HCT116 (cell line): ENCODE results near the gene STK35. TPM values are rescaled to one million over a fixed set of nuclear protein-coding genes. Genes with fewer than 3 reads are reported as not detected.

ENCODE experiments used
- ATAC-seq: fragments of 200-7000 bp; cut with Tn5 transposase; 2 replicates; pipeline ENCODE4 v1.9.1; 2020; ENCODE audit warnings: mild to moderate bottlenecking, moderate library complexity
- BruUV-seq: library from RNA; stranded (reverse); fragments of 400-500 nt; replicated peaks from 2 replicates; lab custom pipeline; 2021; lab: Mats Ljungman, UMichigan
- CTCF ChIA-PET: fragments of 300-600 bp; sonication (Branson Sonifier 250); formaldehyde crosslinking; loops from one replicate; lab custom pipeline; 2021; ENCODE audit warnings: antibody characterized with exemption; lab: Charles Lee
- POLR2A ChIA-PET: fragments of 300-600, 350-600 bp; sonication (Branson Sonifier 250); formaldehyde crosslinking; loops from one replicate; lab custom pipeline; 2021; ENCODE audit warnings: antibody characterized with exemption; lab: Charles Lee
- RAD21 ChIA-PET, 2 experiments: fragments of 300-600 bp; sonication (Branson Sonifier 250); formaldehyde crosslinking; loops; one replicate each; lab custom pipeline; 2023; ENCODE audit warnings: low total read pairs in 2 of 2; ENCODE audit not compliant: uncharacterized antibody in 2 of 2, unreplicated experiment in 2 of 2, low non-redundant PET in 1 of 2; lab: Charles Lee
- DNase-seq: peaks from one replicate; pipeline ENCODE4 v3.0.0-alpha.2; 2010; ENCODE audit warnings: low read depth, low spot score
- H2AFZ ChIP-seq: fragments of 200-600 bp; shearing (Covaris generic), sonication (generic); 2 replicates; pipeline ENCODE4 v1.6.1; 2017; ENCODE audit warnings: low read depth, mixed run types, mixed read lengths, antibody characterized with exemption, low read length; ENCODE audit not compliant: poor library complexity, severe bottlenecking
- H3K27ac ChIP-seq: 2 replicates; pipeline ENCODE4 v1.5.1; 2012; ENCODE audit warnings: low read depth, low read length
- H3K27me3 ChIP-seq: fragments of 200-600 bp; sonication (generic); 2 replicates; pipeline ENCODE4 v1.6.1; 2016; ENCODE audit warnings: mixed run types, low read length, mixed read lengths; ENCODE audit not compliant: insufficient read depth
- H3K36me3 ChIP-seq, 2 experiments: fragments of 200-500 bp in 1 of 2; fragments of 200-600 bp in 1 of 2; sonication (Bioruptor generic) in 1 of 2; sonication (generic) in 1 of 2; 2 replicates each; pipeline versions ENCODE4 v1.5.1 to v1.6.1; 2014 to 2016; ENCODE audit warnings: low read length in 2 of 2, inconsistent platforms in 1 of 2, mixed read lengths in 1 of 2, mixed run types in 1 of 2; ENCODE audit not compliant: insufficient read depth in 2 of 2, control insufficient read depth in 1 of 2
- H3K4me1 ChIP-seq, 2 experiments: fragments of 200-600 bp in 1 of 2; sonication (generic) in 1 of 2; 2 replicates each; pipeline versions ENCODE4 v1.5.1 to v1.6.1; 2012 to 2017; ENCODE audit warnings: low read length in 2 of 2, inconsistent platforms in 1 of 2, mild to moderate bottlenecking in 1 of 2, mixed read lengths in 1 of 2, mixed run types in 1 of 2, moderate library complexity in 1 of 2; ENCODE audit not compliant: insufficient read depth in 2 of 2, control insufficient read depth in 1 of 2
- H3K4me2 ChIP-seq: fragments of 200-600 bp; sonication (generic); 2 replicates; pipeline ENCODE4 v1.6.1; 2017; ENCODE audit warnings: mixed run types, low read length, mixed read lengths
- H3K4me3 ChIP-seq, 2 experiments: fragments of 200-600 bp in 1 of 2; sonication (generic) in 1 of 2; replicated peaks in 1 of 2; 2 replicates each; pipeline ENCODE4 v1.5.1; 2011 to 2016; ENCODE audit warnings: low read length in 2 of 2, control low read depth in 1 of 2, low read depth in 1 of 2, mild to moderate bottlenecking in 1 of 2, mixed read lengths in 1 of 2, mixed run types in 1 of 2
- H3K79me2 ChIP-seq: fragments of 200-600 bp; sonication (generic); 2 replicates; pipeline ENCODE4 v1.6.1; 2017; ENCODE audit warnings: mild to moderate bottlenecking, mixed run types, low read length, moderate library complexity, mixed read lengths; ENCODE audit not compliant: insufficient read depth
- H3K9ac ChIP-seq: fragments of 200-600 bp; sonication (generic); 2 replicates; pipeline ENCODE4 v1.6.1; 2016; ENCODE audit warnings: low read length, mixed read lengths
- H3K9me2 ChIP-seq: fragments of 200-600 bp; sonication (generic), shearing (Covaris generic); 2 replicates; pipeline ENCODE4 v1.6.1; 2017; ENCODE audit warnings: mixed run types, mild to moderate bottlenecking, moderate library complexity; ENCODE audit not compliant: insufficient read depth
- H3K9me3 ChIP-seq, 2 experiments: fragments of 200-500 bp in 1 of 2; fragments of 200-600 bp in 1 of 2; sonication (Bioruptor generic) in 1 of 2; sonication (generic) in 1 of 2; 2 replicates each; pipeline ENCODE4 v1.6.1; 2014 to 2017; ENCODE audit warnings: low read length in 2 of 2, mixed read lengths in 2 of 2, inconsistent platforms in 1 of 2, low read depth in 1 of 2, mild to moderate bottlenecking in 1 of 2, mixed run types in 1 of 2, moderate library complexity in 1 of 2; ENCODE audit not compliant: control insufficient read depth in 1 of 2, insufficient read depth in 1 of 2
- H4K20me1 ChIP-seq: fragments of 200-600 bp; sonication (generic), shearing (Covaris generic); 2 replicates; pipeline ENCODE4 v1.6.1; 2017; ENCODE audit warnings: mixed run types, mild to moderate bottlenecking, moderate library complexity; ENCODE audit not compliant: insufficient read depth
- CBX3 ChIP-seq: IDR thresholded peaks from 2 replicates; pipeline ENCODE4 v1.6.1; 2012; ENCODE audit warnings: low read depth
- CEBPB ChIP-seq: IDR thresholded peaks from 2 replicates; pipeline ENCODE4 v1.6.1; 2012; ENCODE audit warnings: low read depth
- ELF1 ChIP-seq: IDR thresholded peaks from 2 replicates; pipeline ENCODE4 v1.6.1; 2012; ENCODE audit warnings: low read depth, borderline replicate concordance
- EZH2 ChIP-seq: fragments of 200-600 bp; sonication (generic); IDR thresholded peaks from 2 replicates; pipeline ENCODE4 v1.6.1; 2017; ENCODE audit warnings: antibody characterized with exemption, mixed run types
- EZH2phosphoT487 ChIP-seq: fragments of 200-600 bp; IDR thresholded peaks from 2 replicates; pipeline ENCODE4 v1.6.1; 2018; ENCODE audit warnings: antibody characterized with exemption, borderline replicate concordance
- POLR2A ChIP-seq: IDR thresholded peaks from 2 replicates; pipeline ENCODE4 v1.7.0; 2011; ENCODE audit warnings: borderline replicate concordance; ENCODE audit not compliant: insufficient read depth, insufficient read length; ENCODE audit errors: extremely low read depth
- POLR2AphosphoS5 ChIP-seq: IDR thresholded peaks from 2 replicates; pipeline ENCODE4 v1.6.1; 2011; ENCODE audit warnings: mild to moderate bottlenecking, low read depth, low read length, moderate library complexity
- RAD21 ChIP-seq: IDR thresholded peaks from 2 replicates; pipeline ENCODE4 v1.6.1; 2012; ENCODE audit warnings: low read depth, mild to moderate bottlenecking
- SIN3A ChIP-seq: IDR thresholded peaks from 2 replicates; pipeline ENCODE4 v1.6.1; 2012; ENCODE audit warnings: low read depth
- SRF ChIP-seq: IDR thresholded peaks from 2 replicates; pipeline ENCODE4 v1.6.1; 2012; ENCODE audit warnings: low read depth
- TCF7L2 ChIP-seq: IDR thresholded peaks from 2 replicates; pipeline ENCODE4 v1.7.0; 2011; ENCODE audit warnings: borderline replicate concordance, inconsistent platforms; ENCODE audit not compliant: insufficient read depth, insufficient read length; ENCODE audit errors: extremely low read depth
- YY1 ChIP-seq: IDR thresholded peaks from 2 replicates; pipeline ENCODE4 v1.6.1; 2011; ENCODE audit warnings: low read length, low read depth, moderate library complexity, mild to moderate bottlenecking; ENCODE audit not compliant: insufficient replicate concordance; ENCODE audit errors: extremely low read depth
- ZFX ChIP-seq: fragments of 450-650 bp; IDR thresholded peaks from 2 replicates; pipeline ENCODE4 v1.6.1; 2017
- ZNF274 ChIP-seq: fragments of 200-500 bp; sonication (Bioruptor generic); IDR thresholded peaks from 2 replicates; pipeline ENCODE4 v1.6.1; 2014; ENCODE audit warnings: mild to moderate bottlenecking, low read depth, low read length, inconsistent platforms
- intact Hi-C: fragments of 100-400 bp; cut with micrococcal nuclease; formaldehyde crosslinking; loops from 2 replicates; pipeline ENCODE4 v1.10.0; 2022
- total RNA-seq: library from RNA; stranded (reverse); gene quantifications from one replicate; pipeline ENCODE4 v1.2.1, GENCODE V29; 2021; ENCODE audit not compliant: unreplicated experiment
- TF ChIP-seq, protein P1 (sequence below), 3 experiments: fragments of 200-600 bp in 1 of 3; sonication (generic) in 1 of 3; IDR thresholded peaks in 2 of 3; conservative IDR thresholded peaks in 1 of 3; 2 replicates each; pipeline ENCODE4 v1.5.1; 2012 to 2017; ENCODE audit warnings: low read depth in 2 of 3, low read length in 2 of 3, antibody characterized with exemption in 1 of 3, borderline replicate concordance in 1 of 3, control low read depth in 1 of 3, mild to moderate bottlenecking in 1 of 3, mixed read lengths in 1 of 3, mixed run types in 1 of 3, moderate library complexity in 1 of 3; ENCODE audit not compliant: insufficient read depth in 1 of 3
- TF ChIP-seq, protein P2 (sequence below): IDR thresholded peaks from 2 replicates; pipeline ENCODE4 v1.6.1; 2012; ENCODE audit warnings: low read depth
- TF ChIP-seq, protein P3 (sequence below): IDR thresholded peaks from 2 replicates; pipeline ENCODE4 v1.6.1; 2012

STK35 gene
- total RNA-seq, 1 experiment from 2014 or later, result 32.8 TPM

DNA sequence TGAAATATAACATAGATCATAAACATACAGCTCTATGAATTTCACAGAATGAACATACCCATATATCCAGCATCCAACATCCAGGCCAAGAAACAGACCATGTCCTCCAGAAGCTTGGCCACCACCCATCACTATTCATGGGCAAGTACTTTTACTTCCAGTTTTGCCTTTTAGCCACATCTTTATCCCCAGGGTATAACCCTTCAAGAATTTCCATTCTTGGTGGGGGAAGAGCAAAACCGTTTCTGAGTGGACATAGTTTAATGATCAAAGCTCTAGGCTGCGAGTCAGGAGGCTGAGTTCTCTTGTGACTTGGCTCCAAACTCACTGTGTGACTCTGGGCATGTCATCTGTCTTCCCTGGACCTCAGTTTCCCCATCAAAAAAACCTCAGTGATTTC, 78.3 kb downstream of the STK35 start:
- ChIA-PET CTCF (no interaction called here), POLR2A (no interaction called here)
- no peak overlapping the region for H3K9ac ChIP-seq
- intact Hi-C loops, result no loop called here
- no peak overlapping the region for H3K4me2 ChIP-seq
- DNase-seq, result no peak
- H2AFZ ChIP-seq, result no peak overlapping the region
- no peaks in the 10 kb centered on the region for H3K36me3 ChIP-seq
- no peak overlapping the region for H3K27ac ChIP-seq
- no peaks in the 10 kb centered on the region for H3K9me2 ChIP-seq
- no peak overlapping the region for H3K4me3 ChIP-seq
- no peak for TF ChIP-seq SIN3A
- TF ChIP-seq, all 23 proteins: peak for 0
- Histone ChIP-seq H4K20me1 (no peaks in the 10 kb centered on the region), H3K79me2 (no peaks in the 10 kb centered on the region), H3K4me1 (no peaks in the 10 kb centered on the region), H3K9me3 (no peaks in the 10 kb centered on the region), H3K27me3 (0 out of 2 replicates have a peak, but pooled peaks cover under 1% of the 10 kb centered on the region)
- RAD21 ChIA-PET, result no interaction called here
- no TSS peak for BruUV-seq
- ATAC-seq, result no peak

DNA sequence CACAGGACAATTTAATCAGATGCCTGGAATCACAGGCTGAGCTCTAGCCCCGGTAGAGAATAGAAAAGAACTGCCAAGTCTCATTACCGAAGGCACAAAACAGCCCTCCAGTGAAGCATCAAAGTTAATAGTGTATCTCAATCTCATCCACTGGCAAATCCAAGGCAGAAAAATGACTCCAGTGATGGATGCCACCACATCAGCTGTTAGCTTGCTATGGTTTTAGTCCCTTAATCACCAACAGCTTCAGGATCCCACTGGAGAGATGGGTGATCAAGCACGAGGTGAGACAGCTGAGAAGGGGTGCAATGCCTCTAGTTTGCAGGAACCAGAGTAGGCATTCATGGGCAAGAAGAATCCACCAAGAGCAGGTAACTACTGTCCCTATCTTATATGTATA, 81.8 kb downstream of the STK35 start:
- ATAC-seq, result no peak
- H2AFZ ChIP-seq, result no peak overlapping the region
- no peaks in the 10 kb centered on the region for H3K4me1 ChIP-seq
- POLR2A ChIA-PET, result no interaction called here
- no peak for DNase-seq
- no peak overlapping the region for H3K9ac ChIP-seq
- no peak overlapping the region for H3K4me3 ChIP-seq
- H3K4me2 ChIP-seq, result no peak overlapping the region
- no peak overlapping the region for H3K27ac ChIP-seq
- intact Hi-C loops, result no loop called here
- H3K9me3 ChIP-seq, result no peaks in the 10 kb centered on the region; a peak in 1 of 4 replicates
- H3K79me2 ChIP-seq, result no peaks in the 10 kb centered on the region
- H3K36me3 ChIP-seq, result no peaks in the 10 kb centered on the region
- CTCF ChIA-PET, result interaction anchor here (1.0 to 1.2 kb wide), 2 partner anchors 11 to 24 kb away, joined by 3 to 6 read pairs; no protein-coding TSS in a partner anchor
- H3K9me2 ChIP-seq, result no peaks in the 10 kb centered on the region
- TF ChIP-seq SRF (no peak), ZFX (no peak), ELF1 (no peak), CEBPB (no peak), YY1 (no peak), EZH2 (no peak), TCF7L2 (no peak), POLR2AphosphoS5 (no peak), POLR2A (no peak), ZNF274 (no peak), CBX3 (no peak), RAD21 (no peak), EZH2phosphoT487 (no peak)
- TF ChIP-seq, protein P1, sequence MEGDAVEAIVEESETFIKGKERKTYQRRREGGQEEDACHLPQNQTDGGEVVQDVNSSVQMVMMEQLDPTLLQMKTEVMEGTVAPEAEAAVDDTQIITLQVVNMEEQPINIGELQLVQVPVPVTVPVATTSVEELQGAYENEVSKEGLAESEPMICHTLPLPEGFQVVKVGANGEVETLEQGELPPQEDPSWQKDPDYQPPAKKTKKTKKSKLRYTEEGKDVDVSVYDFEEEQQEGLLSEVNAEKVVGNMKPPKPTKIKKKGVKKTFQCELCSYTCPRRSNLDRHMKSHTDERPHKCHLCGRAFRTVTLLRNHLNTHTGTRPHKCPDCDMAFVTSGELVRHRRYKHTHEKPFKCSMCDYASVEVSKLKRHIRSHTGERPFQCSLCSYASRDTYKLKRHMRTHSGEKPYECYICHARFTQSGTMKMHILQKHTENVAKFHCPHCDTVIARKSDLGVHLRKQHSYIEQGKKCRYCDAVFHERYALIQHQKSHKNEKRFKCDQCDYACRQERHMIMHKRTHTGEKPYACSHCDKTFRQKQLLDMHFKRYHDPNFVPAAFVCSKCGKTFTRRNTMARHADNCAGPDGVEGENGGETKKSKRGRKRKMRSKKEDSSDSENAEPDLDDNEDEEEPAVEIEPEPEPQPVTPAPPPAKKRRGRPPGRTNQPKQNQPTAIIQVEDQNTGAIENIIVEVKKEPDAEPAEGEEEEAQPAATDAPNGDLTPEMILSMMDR (IDR thresholded peaks at IDR 0.05 in 2 of 3, conservative IDR thresholded peaks at IDR 0.05 in 1 of 3; ENCODE audit: borderline replicate concordance in 1 of 3, insufficient read depth in 1 of 3, low read depth in 2 of 3, low read length in 2 of 3), result no peak
- TF ChIP-seq, protein P2, sequence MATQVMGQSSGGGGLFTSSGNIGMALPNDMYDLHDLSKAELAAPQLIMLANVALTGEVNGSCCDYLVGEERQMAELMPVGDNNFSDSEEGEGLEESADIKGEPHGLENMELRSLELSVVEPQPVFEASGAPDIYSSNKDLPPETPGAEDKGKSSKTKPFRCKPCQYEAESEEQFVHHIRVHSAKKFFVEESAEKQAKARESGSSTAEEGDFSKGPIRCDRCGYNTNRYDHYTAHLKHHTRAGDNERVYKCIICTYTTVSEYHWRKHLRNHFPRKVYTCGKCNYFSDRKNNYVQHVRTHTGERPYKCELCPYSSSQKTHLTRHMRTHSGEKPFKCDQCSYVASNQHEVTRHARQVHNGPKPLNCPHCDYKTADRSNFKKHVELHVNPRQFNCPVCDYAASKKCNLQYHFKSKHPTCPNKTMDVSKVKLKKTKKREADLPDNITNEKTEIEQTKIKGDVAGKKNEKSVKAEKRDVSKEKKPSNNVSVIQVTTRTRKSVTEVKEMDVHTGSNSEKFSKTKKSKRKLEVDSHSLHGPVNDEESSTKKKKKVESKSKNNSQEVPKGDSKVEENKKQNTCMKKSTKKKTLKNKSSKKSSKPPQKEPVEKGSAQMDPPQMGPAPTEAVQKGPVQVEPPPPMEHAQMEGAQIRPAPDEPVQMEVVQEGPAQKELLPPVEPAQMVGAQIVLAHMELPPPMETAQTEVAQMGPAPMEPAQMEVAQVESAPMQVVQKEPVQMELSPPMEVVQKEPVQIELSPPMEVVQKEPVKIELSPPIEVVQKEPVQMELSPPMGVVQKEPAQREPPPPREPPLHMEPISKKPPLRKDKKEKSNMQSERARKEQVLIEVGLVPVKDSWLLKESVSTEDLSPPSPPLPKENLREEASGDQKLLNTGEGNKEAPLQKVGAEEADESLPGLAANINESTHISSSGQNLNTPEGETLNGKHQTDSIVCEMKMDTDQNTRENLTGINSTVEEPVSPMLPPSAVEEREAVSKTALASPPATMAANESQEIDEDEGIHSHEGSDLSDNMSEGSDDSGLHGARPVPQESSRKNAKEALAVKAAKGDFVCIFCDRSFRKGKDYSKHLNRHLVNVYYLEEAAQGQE, result no peak
- TF ChIP-seq, protein P3, sequence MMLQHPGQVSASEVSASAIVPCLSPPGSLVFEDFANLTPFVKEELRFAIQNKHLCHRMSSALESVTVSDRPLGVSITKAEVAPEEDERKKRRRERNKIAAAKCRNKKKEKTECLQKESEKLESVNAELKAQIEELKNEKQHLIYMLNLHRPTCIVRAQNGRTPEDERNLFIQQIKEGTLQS, result no peak
- RAD21 ChIA-PET, result no interaction called here
- no TSS peak for BruUV-seq
- no peaks in the 10 kb centered on the region for H4K20me1 ChIP-seq
- no peaks in the 10 kb centered on the region for H3K27me3 ChIP-seq
